Keratinocyte (primary cell): ENCODE measurements around the gene FAF2. TPM values are rescaled to one million over a fixed set of nuclear protein-coding genes. Genes with fewer than 3 reads are reported as not detected.

ENCODE experiments used
- DNase-seq: peaks from one replicate; pipeline ENCODE4 v3.0.0-alpha.2; 2011; ENCODE audit warnings: low read depth, missing footprints, low spot score
- FAIRE-seq: peaks from 2 replicates; lab custom pipeline; 2011; peaks lifted over from hg19 to GRCh38; lab: Jason Lieb, UNC
- H2AFZ ChIP-seq: 2 replicates; pipeline ENCODE4 v1.6.0; 2012; ENCODE audit warnings: low read length, control low read depth, inconsistent platforms; ENCODE audit not compliant: control insufficient read depth
- H3K27ac ChIP-seq: 2 replicates; pipeline ENCODE4 v1.5.1; 2011; ENCODE audit warnings: low read length; ENCODE audit not compliant: control insufficient read depth, insufficient read depth
- H3K27me3 ChIP-seq: 3 replicates; pipeline ENCODE4 v1.6.0; 2011; ENCODE audit warnings: low read length; ENCODE audit not compliant: control insufficient read depth, insufficient read depth; ENCODE audit errors: extremely low read depth
- H3K36me3 ChIP-seq, 2 experiments: 2 replicates in 1 of 2; 3 replicates in 1 of 2; pipeline ENCODE4 v1.5.1; 2011; ENCODE audit warnings: low read length in 2 of 2, mild to moderate bottlenecking in 1 of 2; ENCODE audit not compliant: control insufficient read depth in 2 of 2, insufficient read depth in 2 of 2; ENCODE audit errors: extremely low read depth in 1 of 2
- H3K4me1 ChIP-seq: 3 replicates; pipeline ENCODE4 v1.5.1; 2011; ENCODE audit warnings: low read length; ENCODE audit not compliant: control insufficient read depth, insufficient read depth; ENCODE audit errors: extremely low read depth
- H3K4me2 ChIP-seq: 3 replicates; pipeline ENCODE4 v1.6.0; 2011; ENCODE audit warnings: low read depth, low read length; ENCODE audit not compliant: control insufficient read depth, insufficient read depth; ENCODE audit errors: extremely low read depth
- H3K4me3 ChIP-seq, 3 experiments: fragments of 200-600 bp in 1 of 3; sonication (generic) in 1 of 3; 2 replicates in 2 of 3; 3 replicates in 1 of 3; pipeline ENCODE4 v1.5.1; 2011 to 2016; ENCODE audit warnings: low read length in 3 of 3, mild to moderate bottlenecking in 3 of 3, control low read depth in 2 of 3, inconsistent platforms in 1 of 3, low read depth in 1 of 3, mixed read lengths in 1 of 3, mixed run types in 1 of 3, moderate library complexity in 1 of 3; ENCODE audit not compliant: control insufficient read depth in 2 of 3, insufficient read depth in 2 of 3; ENCODE audit errors: extremely low read depth in 1 of 3
- H3K79me2 ChIP-seq: 2 replicates; pipeline ENCODE4 v1.6.0; 2012; ENCODE audit warnings: low read length; ENCODE audit not compliant: control insufficient read depth, insufficient read depth
- H3K9ac ChIP-seq: 3 replicates; pipeline ENCODE4 v1.6.0; 2011; ENCODE audit warnings: low read length; ENCODE audit not compliant: control insufficient read depth, insufficient read depth; ENCODE audit errors: extremely low read depth
- H3K9me1 ChIP-seq: 3 replicates; pipeline ENCODE4 v1.6.0; 2011; ENCODE audit warnings: low read length; ENCODE audit not compliant: control insufficient read depth, insufficient read depth; ENCODE audit errors: extremely low read depth
- H3K9me3 ChIP-seq: 2 replicates; pipeline ENCODE4 v1.5.1; 2012; ENCODE audit warnings: low read depth, low read length; ENCODE audit not compliant: control insufficient read depth
- H4K20me1 ChIP-seq: 3 replicates; pipeline ENCODE4 v1.6.0; 2011; ENCODE audit warnings: low read length; ENCODE audit not compliant: control insufficient read depth, insufficient read depth; ENCODE audit errors: extremely low read depth
- EZH2 ChIP-seq: IDR thresholded peaks from one replicate; pipeline ENCODE4 v1.6.1; 2012; ENCODE audit warnings: inconsistent platforms, mild to moderate bottlenecking, low read length, moderate library complexity
- dilution Hi-C: fragments of 300-500 bp; cut with MboI; formaldehyde crosslinking; loops from one replicate; pipeline ENCODE4 v1.7.0; 2020; ENCODE audit warnings: low sequenced_read_pairs; ENCODE audit not compliant: extremely low pct_ligation_motif_present
- polyA plus RNA-seq, 5 experiments: library from polyadenylated mRNA; depleted of rRNA in 3 of 5; stranded (reverse) in 3 of 5; stranded (forward) in 1 of 5; unstranded in 1 of 5; fragments of >200 nt; gene quantifications; 1 replicate in 1 of 5; 2 replicates in 3 of 5; 3 replicates in 1 of 5; pipeline versions ENCODE4 v1.2.1 to v1.2.3, GENCODE V29; 2011 to 2012; ENCODE audit warnings: missing spikeins in 2 of 5, low read depth in 1 of 5, low replicate concordance in 1 of 5
- TF ChIP-seq, protein P1 (sequence below), 3 experiments: IDR thresholded peaks in 1 of 3; conservative IDR thresholded peaks in 1 of 3; optimal IDR thresholded peaks in 1 of 3; 2 replicates in 2 of 3; 3 replicates in 1 of 3; pipeline versions ENCODE3 to v1.5.1; 2011; ENCODE audit warnings: low read length in 3 of 3, mild to moderate bottlenecking in 3 of 3, moderate library complexity in 2 of 3, control low read depth in 1 of 3, inconsistent platforms in 1 of 3; ENCODE audit not compliant: insufficient read depth in 2 of 3; ENCODE audit errors: extremely low read depth in 1 of 3

FAF2 gene
- polyA plus RNA-seq, 1 donor (not counting 4 experiments of a cell fraction or from before 2014, with no cell fraction given) = 52.9 TPM

DNA sequence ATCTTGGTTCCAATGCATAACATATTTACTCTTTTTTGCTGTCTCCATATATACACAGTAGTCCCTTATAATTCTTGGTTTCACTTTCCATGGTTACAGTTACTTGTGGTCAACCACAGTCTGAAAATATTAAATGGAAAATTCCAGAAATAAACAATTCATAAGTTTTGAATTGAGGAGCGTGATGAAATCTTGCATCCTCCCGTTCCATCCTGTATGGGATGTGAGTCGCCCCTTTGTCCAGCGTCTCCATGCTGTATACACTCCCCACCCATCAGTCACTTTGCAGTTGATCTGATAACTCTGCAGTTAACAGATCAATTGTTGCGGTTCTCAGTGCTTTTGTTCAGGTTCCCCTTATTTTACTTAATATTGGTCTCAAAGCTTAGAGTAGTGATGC lies 11.5 kb upstream of the FAF2 start:
- Histone ChIP-seq H3K9me1 (no peaks in the 10 kb centered on the region), H3K27ac (peak overlapping the region; percentile 26), H3K9ac (no peak overlapping the region), H3K4me2 (peak overlapping the region; percentile 58), H3K79me2 (no peaks in the 10 kb centered on the region), H3K4me3 (no peak overlapping the region), H4K20me1 (no peaks in the 10 kb centered on the region), H3K36me3 (no peaks in the 10 kb centered on the region), H2AFZ (peak overlapping the region; percentile 7), H3K9me3 (no peaks in the 10 kb centered on the region), H3K27me3 (no peaks in the 10 kb centered on the region), H3K4me1 (peaks cover 9% of the 10 kb centered on the region)
- DNase-seq (no peak), FAIRE-seq (peak; percentile 57)
- no peak for TF ChIP-seq EZH2
- TF ChIP-seq, protein P1, sequence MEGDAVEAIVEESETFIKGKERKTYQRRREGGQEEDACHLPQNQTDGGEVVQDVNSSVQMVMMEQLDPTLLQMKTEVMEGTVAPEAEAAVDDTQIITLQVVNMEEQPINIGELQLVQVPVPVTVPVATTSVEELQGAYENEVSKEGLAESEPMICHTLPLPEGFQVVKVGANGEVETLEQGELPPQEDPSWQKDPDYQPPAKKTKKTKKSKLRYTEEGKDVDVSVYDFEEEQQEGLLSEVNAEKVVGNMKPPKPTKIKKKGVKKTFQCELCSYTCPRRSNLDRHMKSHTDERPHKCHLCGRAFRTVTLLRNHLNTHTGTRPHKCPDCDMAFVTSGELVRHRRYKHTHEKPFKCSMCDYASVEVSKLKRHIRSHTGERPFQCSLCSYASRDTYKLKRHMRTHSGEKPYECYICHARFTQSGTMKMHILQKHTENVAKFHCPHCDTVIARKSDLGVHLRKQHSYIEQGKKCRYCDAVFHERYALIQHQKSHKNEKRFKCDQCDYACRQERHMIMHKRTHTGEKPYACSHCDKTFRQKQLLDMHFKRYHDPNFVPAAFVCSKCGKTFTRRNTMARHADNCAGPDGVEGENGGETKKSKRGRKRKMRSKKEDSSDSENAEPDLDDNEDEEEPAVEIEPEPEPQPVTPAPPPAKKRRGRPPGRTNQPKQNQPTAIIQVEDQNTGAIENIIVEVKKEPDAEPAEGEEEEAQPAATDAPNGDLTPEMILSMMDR (optimal IDR thresholded peaks at IDR 0.05 in 1 of 3, IDR thresholded peaks at IDR 0.05 in 1 of 3, conservative IDR thresholded peaks at IDR 0.05 in 1 of 3; ENCODE audit: extremely low read depth in 1 of 3, insufficient read depth in 2 of 3, low read length in 3 of 3) = no peak
- dilution Hi-C loops = no loop called here

- H3K9ac ChIP-seq = no peak overlapping the region
- no peaks in the 10 kb centered on the region for H3K9me3 ChIP-seq
- H3K9me1 ChIP-seq = no peaks in the 10 kb centered on the region
- no peaks in the 10 kb centered on the region for H3K27me3 ChIP-seq
- no peak for DNase-seq
- H3K36me3 ChIP-seq = no peaks in the 10 kb centered on the region
- dilution Hi-C loops = no loop called here
- H4K20me1 ChIP-seq = no peaks in the 10 kb centered on the region
- H3K4me3 ChIP-seq = no peak overlapping the region
- H2AFZ ChIP-seq = no peak overlapping the region
- no peak for FAIRE-seq
- peaks cover 15% of the 10 kb centered on the region for H3K4me1 ChIP-seq
- TF ChIP-seq, protein P1 (optimal IDR thresholded peaks at IDR 0.05 in 1 of 3, IDR thresholded peaks at IDR 0.05 in 1 of 3, conservative IDR thresholded peaks at IDR 0.05 in 1 of 3; ENCODE audit: extremely low read depth in 1 of 3, insufficient read depth in 2 of 3, low read length in 3 of 3) = no peak
- no peak for TF ChIP-seq EZH2
- no peaks in the 10 kb centered on the region for H3K79me2 ChIP-seq
- H3K4me2 ChIP-seq = no peak overlapping the region
- no peak overlapping the region for H3K27ac ChIP-seq
Observed at GRCh38 chr5:176438959-176439757, 9.0 kb upstream of the FAF2 start.
